Measurements from ENCODE around the gene CCDC81.

DNA sequence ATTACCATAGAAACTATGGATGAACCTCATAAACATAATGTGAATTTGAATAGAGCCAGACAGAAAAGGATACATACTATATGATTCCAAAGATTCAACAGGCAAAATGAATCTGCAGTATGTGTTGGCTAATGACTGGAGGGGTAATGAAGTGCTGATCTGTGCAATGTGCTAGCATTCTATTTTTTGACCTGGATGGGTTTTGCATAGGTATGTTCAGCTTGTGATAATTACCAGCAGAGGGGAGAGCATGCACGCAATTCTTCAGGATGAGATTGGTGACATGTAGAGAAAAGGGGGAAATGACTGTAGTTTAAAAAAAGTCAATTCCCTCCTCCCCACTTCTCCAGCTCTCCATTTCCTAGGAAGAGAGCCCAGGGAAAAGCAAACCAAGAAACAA lies 618 bp upstream of the CCDC81 start:
- TF ChIP-seq, protein P1, sequence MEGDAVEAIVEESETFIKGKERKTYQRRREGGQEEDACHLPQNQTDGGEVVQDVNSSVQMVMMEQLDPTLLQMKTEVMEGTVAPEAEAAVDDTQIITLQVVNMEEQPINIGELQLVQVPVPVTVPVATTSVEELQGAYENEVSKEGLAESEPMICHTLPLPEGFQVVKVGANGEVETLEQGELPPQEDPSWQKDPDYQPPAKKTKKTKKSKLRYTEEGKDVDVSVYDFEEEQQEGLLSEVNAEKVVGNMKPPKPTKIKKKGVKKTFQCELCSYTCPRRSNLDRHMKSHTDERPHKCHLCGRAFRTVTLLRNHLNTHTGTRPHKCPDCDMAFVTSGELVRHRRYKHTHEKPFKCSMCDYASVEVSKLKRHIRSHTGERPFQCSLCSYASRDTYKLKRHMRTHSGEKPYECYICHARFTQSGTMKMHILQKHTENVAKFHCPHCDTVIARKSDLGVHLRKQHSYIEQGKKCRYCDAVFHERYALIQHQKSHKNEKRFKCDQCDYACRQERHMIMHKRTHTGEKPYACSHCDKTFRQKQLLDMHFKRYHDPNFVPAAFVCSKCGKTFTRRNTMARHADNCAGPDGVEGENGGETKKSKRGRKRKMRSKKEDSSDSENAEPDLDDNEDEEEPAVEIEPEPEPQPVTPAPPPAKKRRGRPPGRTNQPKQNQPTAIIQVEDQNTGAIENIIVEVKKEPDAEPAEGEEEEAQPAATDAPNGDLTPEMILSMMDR (IDR thresholded peaks at IDR 0.05): no peak
- TF ChIP-seq POLR2A (IDR thresholded peaks at IDR 0.05) (no peak), EP300 (IDR thresholded peaks at IDR 0.05) (no peak)
